GM19238 (cell line): ENCODE data around the gene SPAG9.

Experiments
- DNase-seq: peaks from one replicate; pipeline ENCODE4 v3.0.0; 2011; ENCODE audit warnings: low spot score; ENCODE audit not compliant: insufficient read length

SPAG9 gene

DNA sequence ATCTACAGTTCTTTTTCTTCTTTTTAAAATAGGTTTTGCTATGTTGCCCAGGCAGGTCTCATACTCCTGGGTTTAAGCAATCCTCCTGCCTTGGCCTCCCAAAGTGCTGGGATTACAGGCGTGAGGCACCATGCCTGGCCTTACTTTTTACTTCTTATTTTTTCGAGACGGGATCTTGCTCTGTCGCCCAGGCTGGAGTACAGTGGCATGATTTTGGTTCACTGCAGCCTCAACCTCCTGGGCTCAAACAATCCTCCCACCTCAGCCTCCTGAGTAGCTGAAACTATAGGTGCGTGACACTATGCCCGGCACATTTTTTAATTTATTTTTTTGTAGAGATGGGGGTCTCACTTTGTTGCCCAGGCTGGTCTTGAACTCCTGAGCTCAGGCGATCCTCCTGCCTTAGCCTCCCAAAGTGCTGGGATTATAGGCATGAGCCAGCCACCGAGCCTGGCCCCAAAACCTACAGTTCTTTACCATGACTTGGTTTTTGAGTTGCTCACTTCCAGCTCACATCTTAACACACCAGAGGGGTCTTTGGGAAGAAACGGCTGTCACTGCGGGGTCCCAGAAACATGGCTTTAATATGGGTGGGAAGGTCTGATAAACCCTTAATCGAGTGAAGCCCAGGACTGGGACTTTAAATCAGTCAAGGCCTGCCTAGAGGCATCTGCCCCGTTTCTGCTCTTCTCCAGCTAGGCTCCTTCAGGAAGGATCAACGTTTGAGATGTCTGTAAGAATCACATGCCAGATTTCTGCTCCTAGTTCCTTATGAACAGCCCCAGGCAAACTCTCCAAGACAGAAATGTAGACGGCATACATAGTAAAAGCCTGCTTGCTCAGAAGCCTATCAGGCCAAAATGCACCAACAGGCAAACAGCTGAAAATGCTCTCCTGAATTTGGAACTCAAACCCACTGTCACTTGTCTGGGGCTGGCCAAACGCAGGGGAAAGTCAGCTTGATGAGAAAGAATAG, 162.8 kb downstream of the SPAG9 start:
- no peak for DNase-seq

GRCh38 chr17:50956750-50957523, 163.7 kb downstream of the SPAG9 start:
- DNase-seq = peak; percentile 64

DNA sequence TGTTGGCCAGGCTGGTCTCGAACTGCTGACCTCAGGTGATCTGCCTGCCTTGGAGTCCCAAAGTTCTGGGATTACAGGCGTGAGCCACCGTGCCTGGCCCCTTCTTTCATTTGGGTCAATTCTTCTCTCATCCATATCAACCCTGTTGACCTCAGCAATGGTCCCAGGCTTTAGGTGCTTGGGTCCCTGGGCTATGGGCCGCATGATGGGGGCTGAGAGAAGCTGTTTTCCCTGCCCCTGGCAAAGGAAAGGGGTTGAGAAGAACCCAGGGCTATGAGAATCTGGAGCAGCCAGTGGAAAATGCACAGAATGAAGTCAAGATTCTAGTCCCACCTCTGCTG, 164.3 kb downstream of the SPAG9 start:
- DNase-seq = no peak

GRCh38 chr17:50955667-50956120, 165.0 kb downstream of the SPAG9 start:
- DNase-seq = no peak

GRCh38 chr17:50955160-50955559, 165.5 kb downstream of the SPAG9 start:
- no peak for DNase-seq

DNA sequence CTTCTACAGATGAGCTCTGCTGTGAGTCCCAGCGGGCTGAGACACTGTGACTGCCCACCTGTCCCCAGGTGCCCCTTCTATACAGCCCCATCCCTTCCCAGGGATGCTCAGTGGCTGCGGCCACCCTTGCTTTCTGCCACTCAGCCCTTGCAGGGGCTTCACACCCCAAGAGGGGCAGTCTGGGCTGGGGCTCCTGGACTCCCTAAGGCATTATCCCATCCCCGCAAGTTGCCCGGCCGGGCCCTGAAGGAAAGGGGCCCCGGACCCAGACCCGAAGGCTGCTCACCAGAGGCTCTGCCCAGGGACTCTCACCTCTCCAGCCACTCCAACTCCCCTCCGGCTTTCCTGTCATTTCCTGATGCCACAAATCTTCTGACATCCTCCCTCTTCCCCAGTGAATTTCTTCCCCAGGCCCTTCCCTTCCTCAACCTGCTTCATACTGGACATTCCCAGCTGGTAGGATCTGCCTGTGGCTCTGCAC, 166.0 kb downstream of the SPAG9 start:
- no peak for DNase-seq

DNA sequence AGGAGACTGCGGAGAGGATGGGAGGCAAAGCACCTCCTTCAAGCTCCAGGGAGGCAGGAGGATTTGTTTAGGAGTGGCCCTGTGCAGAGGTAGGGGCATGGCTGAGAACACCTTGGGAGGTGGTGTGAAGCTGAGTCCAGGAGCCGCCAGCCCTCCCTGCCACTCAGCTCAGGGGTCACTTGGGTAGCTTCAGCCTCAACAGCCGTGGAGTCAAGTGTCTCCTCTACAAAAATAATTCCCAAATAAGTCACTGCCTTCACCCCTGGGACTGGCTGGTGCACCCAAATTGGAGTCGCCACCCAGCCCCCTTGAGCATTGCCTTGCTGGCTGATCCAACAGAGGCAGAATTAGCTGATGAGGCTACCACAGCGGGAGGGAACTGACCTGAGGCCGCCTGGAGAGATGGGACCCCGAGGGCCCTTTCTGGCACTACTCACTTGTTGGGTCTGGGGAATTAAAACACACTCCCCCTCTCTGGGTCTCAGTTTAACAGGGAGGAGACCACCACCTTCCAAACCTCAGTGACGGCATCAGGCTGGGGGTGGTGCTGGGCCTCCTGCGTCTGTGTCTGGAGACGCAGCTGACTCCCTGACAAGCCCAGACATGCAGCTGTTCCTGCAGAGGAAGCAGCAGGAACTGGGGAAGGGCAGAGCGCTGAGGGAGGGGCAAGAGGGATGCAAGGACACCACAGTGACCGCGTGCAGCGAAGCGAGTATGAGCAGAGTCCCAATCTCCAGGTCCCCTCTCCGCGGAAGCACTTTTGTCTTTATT, 166.7 kb downstream of the SPAG9 start:
- DNase-seq = no peak

DNA sequence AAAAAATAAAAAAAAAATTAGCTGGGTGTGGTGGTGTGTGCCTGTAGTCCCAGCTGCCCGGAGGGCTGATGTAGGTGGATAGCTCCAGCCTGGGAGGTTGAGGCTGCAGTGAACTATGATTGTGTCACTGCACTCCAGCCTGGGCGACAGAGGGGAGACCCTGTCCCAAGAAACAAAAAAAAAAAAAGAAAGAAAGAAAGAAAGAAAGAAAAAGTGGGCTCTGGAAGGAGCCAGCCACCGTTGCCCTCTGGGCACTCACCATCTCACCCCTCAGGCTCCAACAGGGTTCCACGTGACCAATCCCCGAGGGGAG, 167.2 kb downstream of the SPAG9 start:
- no peak for DNase-seq

DNA sequence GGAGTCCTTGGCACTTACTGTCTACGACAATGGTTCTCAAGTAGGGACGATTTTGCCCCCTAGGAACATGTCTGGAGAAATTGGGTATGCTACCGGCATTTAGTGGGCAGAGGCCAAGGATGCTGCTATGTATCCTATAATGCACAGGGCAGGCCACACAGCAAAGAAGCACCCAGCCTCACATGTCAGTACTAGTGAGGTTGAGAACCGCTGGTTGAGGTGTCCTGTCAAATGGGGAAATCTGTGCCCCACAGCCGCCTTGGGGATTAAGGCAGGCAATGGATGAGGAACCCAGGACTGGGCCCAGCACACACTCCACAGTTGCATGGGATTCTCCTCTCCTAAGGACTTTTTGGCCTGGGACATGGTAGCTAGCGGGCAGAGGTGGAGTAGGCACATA, 167.8 kb downstream of the SPAG9 start:
- no peak for DNase-seq

DNA sequence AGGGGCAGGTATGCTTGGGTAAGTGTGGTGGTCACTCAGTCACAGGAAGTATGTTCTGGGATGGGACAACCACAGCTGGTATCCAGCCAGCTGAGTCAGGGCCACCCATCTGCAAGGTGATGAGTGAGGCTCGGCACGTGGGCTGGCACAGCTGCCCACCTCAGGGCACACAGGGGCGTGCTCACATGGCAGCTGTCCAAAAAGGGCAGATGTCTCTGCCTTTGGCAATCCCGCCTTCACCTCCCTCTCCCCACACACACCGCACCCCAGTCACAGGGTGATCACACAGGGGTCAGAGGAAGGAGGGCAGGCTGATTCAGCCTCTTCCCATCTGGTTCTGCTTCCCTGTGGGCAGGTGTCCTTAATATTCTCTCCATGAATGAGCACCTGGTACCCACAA, 168.7 kb downstream of the SPAG9 start:
- no peak for DNase-seq

DNA sequence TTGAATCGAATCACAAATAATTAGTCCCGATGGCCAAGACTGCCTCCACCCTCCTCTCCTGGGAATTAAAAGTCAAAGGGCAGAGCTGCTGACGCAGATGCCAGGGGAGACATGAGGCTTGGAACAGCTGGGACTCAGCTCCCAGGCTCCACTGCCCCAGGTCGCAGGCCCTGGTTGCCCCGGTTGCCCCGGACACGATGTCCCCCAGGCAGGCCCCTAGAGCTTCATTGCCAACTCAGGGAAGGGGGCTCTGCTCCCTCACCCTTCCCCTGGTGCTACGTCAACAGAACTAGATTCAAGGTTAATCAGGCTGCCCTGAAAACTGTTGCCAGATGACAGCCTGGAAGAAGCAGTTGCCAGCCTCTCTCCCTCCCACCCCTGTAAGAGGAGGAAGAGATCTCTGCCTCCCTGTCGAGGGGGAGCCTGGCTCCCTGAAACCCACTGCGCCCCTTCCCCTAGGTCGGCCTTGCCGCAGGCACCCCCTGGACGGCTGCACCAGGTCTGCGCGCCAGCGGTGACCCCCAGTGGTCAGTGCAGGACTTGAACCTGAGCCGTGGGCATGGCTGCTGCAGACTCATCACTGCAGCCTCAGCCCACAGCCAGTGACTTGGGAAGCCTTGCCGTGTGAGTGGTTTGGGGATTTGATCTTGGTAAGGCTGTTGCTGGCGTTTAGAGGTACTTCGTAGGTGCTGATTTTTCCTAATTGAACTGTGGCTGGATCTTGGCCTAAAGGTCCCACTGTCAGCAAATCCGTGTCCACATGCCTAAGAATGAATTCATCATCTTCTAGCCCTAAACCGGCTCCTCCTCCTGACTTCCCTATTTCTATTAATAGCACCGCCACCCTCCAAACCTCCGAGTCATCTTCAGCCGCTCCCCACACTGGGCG, 170.4 kb downstream of the SPAG9 start:
- DNase-seq = no peak

GRCh38 chr17:50949128-50949988, 171.3 kb downstream of the SPAG9 start:
- DNase-seq = no peak

- no peak for DNase-seq
Observed at GRCh38 chr17:50948711-50949110, 172.0 kb downstream of the SPAG9 start.

DNA sequence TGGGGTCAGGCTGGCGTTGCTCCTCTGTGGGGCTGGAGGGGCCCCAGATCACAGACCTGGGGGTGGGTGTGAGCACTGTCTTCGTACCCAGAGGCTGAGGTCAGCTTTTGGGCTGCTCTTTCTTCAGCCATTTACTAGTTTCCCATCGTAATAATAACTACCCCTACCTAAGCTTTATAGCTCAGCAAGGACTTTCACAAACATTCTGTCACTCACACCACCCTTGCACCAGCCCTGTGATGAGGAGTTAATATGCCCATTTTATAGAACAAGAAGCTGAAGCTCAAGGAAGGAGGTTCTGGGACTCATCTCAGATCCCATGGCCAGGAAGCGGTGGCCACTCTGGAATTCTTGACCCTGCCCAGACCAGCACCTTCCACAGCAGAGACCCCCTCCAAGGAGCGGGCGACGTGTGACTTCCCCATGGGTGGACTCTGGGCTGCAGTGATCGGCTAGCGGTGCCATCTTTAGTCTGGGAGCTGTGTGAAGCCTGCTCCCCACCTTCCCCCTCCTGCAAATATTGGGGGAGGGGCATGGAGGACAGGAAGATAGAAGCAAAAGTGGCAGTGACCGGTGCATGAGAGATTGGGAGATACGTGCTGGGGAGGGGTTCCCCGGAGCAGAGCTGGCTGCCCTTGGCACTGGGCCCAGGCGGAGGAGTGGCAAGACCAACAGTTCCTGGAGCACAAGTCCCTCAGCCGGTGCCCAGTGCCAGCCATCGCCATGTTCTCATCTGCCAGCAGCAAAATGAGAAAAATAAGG, 172.7 kb downstream of the SPAG9 start:
- no peak for DNase-seq

DNA sequence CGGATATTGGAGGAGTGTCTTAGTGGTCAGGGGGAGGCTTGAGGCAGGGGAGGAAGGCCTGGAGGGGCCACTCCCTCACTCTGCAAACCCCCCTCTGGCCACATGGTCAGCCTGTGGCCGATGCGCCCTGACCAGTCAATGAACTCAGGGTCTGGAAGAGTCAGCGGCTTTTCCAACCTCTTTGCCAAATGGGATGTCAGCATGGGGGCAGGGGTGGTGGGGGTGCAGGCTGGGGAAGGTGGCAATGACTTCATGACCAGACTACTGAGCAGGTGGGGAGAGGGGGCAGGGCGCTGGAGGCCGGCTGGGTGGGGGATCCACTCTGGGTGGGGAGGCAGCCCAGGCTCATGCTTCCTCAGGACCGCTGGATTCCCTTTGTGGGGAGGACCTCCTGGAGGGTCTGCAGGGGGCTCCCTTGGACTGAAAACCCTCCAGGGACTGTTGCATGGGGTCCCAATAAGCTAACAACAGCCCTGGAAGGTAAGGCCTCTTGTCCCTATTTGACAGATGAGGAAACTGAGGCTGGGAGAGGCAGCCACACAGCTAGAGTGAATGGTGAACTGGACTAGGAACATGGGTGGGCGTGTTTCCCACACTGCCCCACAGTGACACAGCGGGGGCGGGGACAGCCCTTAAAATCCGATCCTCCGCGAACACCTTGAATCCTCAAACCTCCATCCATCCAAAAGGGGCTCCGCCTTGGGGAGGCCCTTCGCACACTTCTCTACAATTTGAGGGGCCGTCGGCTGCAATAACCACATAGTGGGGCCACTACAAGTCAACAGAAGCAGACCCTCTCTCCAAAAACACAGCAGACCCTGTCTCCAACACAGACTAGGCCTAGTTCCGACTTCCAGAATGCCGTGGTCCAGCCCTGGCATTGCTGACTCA, 173.5 kb downstream of the SPAG9 start:
- no peak for DNase-seq

GRCh38 chr17:50946223-50946890, 174.3 kb downstream of the SPAG9 start:
- DNase-seq = no peak

DNA sequence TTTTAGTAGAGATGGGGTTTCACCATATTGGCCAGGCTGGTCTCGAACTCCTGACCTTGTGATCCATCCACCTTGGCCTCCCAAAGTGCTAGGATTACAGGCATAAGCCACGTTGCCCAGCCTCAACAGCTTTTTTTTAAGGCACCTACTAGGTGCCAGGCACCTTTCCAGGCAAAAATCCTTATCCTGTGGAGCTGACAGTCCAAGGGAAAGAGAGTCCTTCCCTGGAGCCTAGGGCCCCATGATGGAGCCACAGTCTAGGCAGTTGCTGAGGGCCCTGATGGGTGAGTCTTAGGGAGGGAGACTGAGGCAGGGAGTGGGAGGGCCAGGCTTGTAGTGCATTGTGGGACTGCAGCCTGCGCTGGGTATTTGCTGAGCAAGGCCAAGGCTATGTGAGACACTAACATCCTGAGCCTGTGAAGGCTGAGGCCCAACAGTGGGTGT, 174.9 kb downstream of the SPAG9 start:
- no peak for DNase-seq
